IPS DF 19.7 (cell line): Measurements from ENCODE around the gene COL16A1.

ENCODE experiments used
- DNase-seq: peaks from one replicate; pipeline ENCODE4 v3.0.0-alpha.2; 2013; ENCODE audit warnings: low read depth, low spot score

Gene COL16A1

GRCh38 chr1:31625561-31626222 is 78.1 kb downstream of the COL16A1 start:
- DNase-seq, result no peak

DNA sequence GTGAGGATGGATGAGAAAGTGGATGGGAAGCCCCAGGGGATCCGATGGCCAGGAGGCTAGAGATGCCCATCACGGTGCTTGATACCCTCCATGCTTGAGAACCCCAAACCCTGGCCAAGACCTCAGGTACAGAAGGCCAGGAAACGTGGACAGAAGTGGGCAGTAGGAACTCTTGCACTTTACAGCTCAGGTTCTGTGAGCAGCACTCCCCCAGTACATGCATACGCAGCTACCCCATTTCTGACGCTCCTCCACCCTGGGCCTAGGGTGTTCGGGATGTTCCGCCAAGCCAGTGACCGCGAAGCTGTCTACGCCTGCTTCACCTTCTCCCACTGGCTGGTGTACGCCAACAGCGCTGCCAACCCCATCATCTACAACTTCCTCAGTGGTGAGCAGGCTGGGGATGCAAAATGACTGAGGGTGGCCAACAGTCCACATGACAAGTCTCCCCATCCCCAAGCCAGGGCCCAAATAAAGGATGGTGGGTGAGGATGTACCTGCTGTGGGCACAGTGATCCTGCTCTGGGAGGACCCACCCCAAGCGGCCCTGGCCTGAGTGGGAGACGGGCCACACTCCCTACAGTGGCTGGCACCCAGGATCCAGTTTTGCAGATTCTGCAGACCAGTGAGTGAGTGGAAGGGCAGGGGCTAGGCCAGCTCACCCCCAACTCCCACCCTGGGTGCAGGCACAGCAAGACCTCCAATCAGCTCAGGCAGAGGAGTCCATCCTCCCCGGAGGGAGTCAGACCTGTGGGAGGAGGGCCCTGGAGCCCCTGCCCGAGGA is 78.9 kb downstream of the COL16A1 start:
- no peak for DNase-seq

DNA sequence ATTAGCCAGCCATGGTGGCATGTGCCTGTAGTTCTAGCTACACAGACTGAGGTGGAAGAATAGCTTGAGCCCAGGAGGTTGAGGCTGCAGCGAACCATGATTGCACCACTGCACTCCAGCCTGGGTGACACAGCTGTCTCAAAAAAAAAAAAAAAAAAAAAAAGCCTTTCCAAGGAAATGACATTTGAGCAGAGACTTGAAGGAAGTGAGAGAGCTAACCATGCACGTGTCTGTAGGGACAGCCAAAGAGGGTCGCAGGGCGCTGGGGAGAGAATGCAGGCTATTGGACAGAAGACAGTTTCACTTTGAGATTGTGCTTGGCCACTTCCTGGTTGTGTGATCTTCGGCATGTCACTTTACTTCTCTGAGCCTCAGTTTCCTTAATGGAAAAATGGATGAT is 79.5 kb downstream of the COL16A1 start:
- DNase-seq, result no peak

GRCh38 chr1:31623365-31623764 is 80.5 kb downstream of the COL16A1 start:
- no peak for DNase-seq

DNA sequence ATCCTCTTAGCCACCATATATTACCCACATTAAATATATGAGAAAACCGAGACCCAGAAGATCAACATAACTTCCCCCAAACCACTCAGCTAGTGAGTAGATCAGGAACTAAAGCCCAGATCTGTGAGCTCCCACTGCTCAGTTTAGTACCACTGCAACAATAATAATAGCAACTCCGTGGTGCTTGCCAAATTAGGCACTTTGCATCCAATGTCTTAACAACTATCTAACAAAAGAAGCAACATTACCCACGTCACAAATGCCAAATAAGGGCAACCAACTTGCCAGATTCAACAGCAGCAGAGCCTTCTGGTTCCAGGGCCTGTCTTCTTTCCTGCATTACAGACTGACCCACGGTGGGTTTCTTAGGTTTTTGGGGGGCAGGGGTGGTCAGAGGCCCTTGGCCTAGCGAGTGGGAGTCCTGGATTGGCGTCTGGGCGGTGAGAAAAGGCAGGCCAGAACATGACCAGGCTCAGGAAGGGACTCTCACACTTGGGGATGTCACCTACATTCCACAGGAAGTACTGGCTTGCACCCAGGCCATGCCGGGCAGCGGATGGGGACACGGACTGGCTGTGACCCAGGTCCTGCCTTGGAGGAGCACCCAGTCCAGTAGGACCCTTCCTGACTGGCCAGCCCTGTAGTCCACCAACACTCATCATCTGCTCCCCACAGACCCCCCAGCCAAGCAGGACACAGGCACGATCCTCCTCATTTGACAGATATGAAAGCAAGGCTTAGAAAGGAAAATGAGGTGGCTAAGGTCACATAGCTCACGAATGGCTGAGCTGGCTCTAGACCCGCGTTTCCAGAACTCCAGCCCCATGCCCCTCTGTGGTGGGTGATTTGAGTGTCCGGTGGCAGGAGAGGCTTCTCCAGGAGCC is 81.7 kb downstream of the COL16A1 start:
- DNase-seq, result no peak

DNA sequence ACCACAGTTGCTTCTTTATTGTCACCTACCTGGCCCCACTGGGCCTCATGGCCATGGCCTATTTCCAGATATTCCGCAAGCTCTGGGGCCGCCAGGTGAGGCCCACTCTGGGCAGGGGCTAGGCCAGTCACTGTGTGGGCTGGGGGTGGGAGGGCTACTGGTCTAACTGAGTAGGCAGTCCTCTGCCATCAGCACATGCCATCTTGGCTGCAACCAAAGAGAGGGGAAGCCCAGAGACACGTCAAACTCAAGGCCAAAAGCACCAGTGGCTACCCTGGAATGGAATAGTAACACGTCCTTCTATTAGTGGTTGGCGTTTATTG is 82.4 kb downstream of the COL16A1 start:
- no peak for DNase-seq

DNA sequence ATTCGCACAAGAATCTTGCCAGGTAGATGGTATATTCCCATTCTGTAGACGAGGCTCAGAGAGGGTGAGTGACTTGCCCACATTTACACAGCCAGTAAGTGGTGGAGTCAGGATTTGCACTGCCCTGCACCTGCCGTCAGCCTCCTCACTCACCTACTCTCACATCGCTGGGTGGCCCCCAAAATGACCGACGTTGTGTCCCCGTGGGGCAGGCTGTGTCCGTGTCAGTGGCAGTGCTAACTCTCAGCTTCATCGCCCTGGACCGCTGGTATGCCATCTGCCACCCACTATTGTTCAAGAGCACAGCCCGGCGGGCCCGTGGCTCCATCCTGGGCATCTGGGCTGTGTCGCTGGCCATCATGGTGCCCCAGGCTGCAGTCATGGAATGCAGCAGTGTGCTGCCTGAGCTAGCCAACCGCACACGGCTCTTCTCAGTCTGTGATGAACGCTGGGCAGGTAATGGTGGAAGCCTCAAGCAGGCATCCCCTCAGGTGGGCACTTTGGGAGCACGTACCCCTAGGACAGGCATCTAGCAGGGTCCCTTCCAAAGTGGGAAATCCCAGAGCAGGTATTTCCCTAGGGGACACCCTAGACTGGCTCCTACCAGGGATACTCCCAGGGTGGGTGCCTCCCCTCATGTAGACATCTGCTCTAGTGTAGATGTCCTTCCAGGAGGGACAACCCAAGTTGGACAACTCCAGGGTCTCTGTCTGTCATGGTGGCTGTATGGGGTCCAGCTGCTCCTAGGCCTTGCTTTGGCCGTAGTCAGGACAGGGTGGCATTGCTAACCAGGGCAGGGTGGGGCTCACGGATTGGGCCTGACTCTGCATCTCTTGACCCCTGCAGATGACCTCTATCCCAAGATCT is 83.0 kb downstream of the COL16A1 start:
- no peak for DNase-seq

DNA sequence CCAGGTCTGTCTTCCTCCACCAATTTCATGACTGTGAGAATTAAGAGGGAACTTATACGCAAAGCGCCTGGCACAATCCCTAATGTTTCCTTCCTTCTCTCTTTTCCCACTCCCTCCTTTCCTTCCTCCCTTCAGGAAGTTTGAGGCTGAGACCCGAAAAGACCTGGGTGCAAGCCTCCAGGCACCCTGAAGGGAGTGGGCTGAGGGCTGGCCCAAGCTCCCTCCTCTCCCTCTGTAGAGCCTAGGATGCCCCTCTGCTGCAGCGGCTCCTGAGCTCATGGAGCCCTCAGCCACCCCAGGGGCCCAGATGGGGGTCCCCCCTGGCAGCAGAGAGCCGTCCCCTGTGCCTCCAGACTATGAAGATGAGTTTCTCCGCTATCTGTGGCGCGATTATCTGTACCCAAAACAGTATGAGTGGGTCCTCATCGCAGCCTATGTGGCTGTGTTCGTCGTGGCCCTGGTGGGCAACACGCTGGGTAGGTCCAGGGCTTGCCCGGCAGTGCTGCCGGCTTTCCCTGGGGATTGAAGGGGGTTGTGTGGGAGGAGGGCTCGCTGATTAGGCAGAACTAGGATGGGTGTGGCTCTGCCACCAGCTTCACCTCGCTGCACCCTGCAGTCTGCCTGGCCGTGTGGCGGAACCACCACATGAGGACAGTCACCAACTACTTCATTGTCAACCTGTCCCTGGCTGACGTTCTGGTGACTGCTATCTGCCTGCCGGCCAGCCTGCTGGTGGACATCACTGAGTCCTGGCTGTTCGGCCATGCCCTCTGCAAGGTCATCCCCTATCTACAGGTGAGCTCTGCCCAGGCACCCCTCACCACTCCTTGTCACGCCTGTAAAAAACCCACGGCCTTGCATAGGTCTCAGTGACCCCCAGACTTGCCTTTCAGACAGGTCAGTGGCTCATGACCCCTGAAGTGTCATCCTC is 84.6 kb downstream of the COL16A1 start:
- no peak for DNase-seq

DNA sequence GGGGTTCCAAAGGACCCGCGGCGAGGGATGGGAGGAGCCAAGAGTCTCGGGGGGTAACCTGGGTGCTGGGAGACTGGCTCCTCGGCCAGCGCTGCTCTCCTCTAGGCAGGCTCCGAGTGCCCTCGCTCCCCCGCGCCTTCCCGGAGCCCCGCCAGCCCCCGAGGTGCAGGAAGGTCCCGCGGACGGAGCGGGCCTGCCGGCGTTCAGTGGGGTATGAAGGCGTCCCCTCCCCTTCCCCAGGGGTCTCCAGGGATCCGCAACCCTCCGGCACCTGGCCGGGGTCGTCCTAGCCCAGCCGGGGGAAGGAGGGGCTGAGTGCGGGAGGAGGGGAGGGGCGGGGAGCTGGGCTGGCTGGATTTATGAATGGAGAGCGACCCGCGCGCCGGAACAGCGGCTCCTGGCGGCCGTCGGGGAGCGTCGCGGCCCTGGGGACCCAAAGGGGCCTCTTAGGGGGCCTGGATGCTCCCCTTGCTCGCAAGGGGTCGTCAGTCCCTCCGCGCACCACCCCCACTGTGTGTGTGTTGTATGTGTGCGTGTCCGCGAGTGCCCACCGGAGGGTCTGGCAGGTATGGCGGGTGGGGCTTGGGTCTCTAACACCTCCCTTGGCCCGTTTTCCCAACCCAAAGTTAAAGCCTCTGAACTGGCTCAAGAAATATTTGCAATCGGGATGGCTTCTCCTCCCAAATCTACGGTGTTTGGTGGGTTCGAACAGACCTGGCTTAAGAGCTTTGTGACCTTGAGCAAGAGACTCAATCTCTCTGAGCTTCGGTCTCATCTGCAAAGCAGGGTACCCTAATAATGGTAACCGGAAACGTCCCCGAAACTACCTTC is 85.7 kb downstream of the COL16A1 start:
- DNase-seq, result no peak

- DNase-seq, result no peak
Observed at GRCh38 chr1:31617218-31617915, 86.5 kb downstream of the COL16A1 start, which contains the start of gene HCRTR1. HCRTR1 (plus strand) TSS chr1:31617689; CDS start chr1:31619193, 1,504 bp downstream.

DNA sequence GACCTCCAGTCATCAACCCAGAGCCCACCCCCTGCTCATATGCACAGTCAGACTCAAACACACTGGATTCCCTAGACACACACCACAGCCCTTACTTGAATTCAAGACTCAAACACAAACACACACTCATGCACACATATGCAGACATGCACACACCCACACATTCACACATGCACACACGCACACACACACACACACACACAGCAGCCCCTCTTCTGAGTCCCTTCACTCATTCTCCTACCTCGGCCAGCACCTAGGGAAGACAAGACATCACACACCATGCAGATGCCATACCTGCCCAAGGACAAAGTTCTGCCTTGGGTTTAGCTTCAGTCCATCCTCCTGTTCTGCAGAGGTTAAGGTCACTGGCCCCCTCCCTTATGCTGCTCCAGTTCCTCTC is 87.9 kb downstream of the COL16A1 start:
- no peak for DNase-seq

DNA sequence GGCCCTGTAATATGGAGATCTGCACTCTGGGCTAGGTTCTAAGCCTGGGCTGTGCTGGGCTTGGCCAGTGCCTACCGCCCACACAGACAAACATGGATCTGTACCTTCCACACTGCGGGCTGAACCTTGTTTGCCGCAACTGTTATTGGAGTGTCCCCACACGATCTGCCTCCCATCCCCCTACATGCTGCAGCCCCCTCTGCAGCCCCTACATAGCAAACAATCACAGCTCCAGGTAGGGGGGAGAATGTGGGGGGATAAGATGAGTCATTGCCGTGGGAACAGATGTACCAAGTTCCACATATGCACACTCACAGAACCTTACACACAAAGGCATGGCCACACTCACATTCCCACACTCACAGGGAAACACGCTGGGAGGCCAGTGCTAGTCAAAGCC is 88.4 kb downstream of the COL16A1 start:
- DNase-seq, result no peak

DNA sequence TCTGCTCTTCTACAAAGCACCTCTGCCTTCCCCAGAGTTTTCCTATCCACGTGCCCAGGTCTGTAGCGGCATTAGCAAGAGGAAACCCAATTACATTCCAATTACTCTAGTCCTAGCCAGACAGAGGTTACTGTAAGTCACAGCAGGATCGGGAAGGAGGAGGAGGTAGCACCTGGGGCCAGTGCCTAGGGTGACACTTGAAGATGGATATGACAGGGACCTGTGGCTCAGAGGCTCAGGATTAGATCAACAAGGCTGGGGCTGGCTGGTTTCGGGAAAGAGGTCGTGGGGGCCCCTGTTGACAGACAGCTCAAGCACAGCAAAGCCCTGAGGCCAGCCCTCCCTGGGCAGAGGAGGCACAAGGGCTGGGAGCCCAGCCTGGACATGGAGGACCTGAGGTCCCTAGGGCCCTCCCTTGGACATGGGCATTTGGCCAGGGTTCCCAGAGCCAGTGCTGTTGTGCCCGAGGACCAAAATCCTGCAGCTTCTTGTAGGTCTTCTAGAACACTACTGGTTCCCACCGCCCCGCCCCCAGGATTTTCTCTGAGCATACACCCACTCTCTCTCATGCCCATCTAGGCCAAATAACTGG is 89.3 kb downstream of the COL16A1 start:
- no peak for DNase-seq

DNA sequence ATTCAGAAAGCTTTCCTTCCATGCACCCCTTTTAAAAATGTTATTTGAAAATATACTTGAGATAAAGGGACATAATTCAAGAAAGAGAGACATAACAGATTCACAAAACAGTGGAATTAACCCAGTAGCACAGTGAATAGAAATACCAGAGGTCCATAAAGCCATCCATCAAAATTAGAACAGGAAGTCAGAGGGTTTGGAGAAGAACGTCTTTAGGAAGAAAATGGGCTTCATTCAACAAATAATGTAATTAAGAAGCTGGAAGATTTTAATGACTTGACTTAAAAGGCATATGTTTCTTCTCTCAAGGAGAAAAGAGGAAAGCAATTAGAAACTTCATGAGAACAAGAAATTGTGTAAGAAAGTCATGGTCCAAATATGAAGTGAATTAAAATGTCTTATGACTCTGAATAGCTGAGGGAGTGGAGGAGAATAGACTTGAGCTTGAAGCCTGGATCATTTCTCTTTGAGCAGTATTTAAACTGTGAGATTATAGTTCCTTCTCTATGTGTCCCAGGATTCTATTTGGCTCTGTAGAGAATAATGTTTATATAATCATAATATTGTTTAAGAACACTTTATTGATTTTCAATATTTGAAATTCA is 94.2 kb downstream of the COL16A1 start:
- no peak for DNase-seq

DNA sequence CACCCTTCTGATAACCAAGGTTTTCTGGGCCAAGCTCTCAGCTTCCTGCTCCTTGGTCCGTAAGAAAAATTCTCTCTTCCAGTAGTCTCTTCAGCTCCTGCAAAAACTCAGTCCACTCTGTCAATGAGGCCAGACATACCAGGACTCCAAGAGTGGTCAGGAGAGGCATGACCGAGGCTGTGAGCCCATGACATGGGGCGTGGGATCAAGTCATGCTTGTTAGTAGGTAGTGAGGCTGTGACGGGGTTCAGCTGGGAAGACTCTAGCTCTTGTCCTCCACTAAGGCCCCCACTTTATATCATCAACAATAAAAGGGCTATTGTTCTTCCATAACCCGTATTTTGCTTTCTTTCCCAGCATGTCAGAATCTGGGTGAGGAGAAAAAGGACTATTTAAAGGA is 96.5 kb downstream of the COL16A1 start:
- no peak for DNase-seq

DNA sequence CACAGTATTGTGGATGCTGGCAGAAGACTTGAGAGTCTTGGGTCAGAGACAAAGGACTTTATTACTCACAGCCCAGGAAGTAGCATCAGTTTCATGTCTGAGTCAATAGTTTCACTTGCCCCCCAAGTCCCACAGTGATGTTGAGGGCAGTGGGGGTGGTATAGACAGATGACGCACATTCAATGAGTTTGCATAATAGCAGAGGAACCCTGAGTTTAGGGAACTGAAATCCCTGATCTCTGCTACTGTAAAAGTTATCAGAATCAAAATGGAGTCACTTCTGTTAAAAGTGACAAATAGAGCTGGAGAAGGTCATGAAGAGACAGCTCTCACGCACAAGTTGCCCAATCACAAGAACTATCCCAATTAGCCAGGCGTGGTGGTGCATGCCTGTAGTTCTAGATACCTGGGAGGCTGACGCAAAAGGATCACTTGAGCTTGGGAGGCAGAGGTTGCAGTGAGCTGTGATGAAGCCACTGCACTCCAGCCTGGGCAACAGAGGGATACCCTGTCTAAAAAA is 97.8 kb downstream of the COL16A1 start:
- no peak for DNase-seq
